GM12878 (cell line): ENCODE results near the gene AFAP1. TPM values are rescaled to one million over a fixed set of nuclear protein-coding genes. Genes with fewer than 3 reads are reported as not detected.

Experiments
- ATAC-seq: fragments of 200-7000 bp; cut with Tn5 transposase; 3 replicates; pipeline ENCODE4 v1.9.1; 2020; ENCODE audit warnings: mild to moderate bottlenecking, moderate library complexity
- BruUV-seq: library from RNA; stranded (reverse); fragments of 400-500 nt; replicated peaks from 2 replicates; lab custom pipeline; 2021; lab: Mats Ljungman, UMichigan
- CTCF ChIA-PET: fragments of 300-600 bp; sonication (Branson Sonifier 250); formaldehyde crosslinking; extraction: SDS; loops from one replicate; lab custom pipeline; 2021; ENCODE audit warnings: inconsistent platforms; lab: Yijun Ruan, JAX
- POLR2A ChIA-PET: fragments of 350-600 bp; formaldehyde crosslinking; extraction: SDS; loops from one replicate; lab custom pipeline; 2021; ENCODE audit warnings: inconsistent platforms; lab: Charles Lee
- RAD21 ChIA-PET: fragments of 300-600 bp; sonication (Branson Sonifier 250); formaldehyde crosslinking; loops from one replicate; lab custom pipeline; 2023; ENCODE audit warnings: antibody characterized with exemption; ENCODE audit not compliant: unreplicated experiment; lab: Charles Lee
- SMC1A ChIA-PET: fragments of 300-600 bp; sonication (Branson Sonifier 250); formaldehyde crosslinking; loops from one replicate; lab custom pipeline; 2023; ENCODE audit not compliant: unreplicated experiment, uncharacterized antibody; lab: Charles Lee
- DNase-seq: peaks from one replicate; pipeline ENCODE4 v3.0.0-alpha.2; 2011; ENCODE audit warnings: low read depth, low spot score
- FAIRE-seq: peaks from 3 replicates; lab custom pipeline; 2011; peaks lifted over from hg19 to GRCh38; lab: Jason Lieb, UNC
- H2AFZ ChIP-seq: 2 replicates; pipeline ENCODE4 v1.6.0; 2011; ENCODE audit warnings: low read depth, low read length, control low read depth; ENCODE audit not compliant: control insufficient read depth
- H3K27ac ChIP-seq: 2 replicates; pipeline ENCODE4 v1.5.1; 2011; ENCODE audit warnings: control low read depth; ENCODE audit not compliant: control insufficient read depth, insufficient read depth
- H3K27me3 ChIP-seq, 2 experiments: replicated peaks in 1 of 2; 2 replicates each; pipeline versions ENCODE4 v1.6.0 to v1.6.1; 2011; ENCODE audit warnings: low read length in 1 of 2; ENCODE audit not compliant: control insufficient read depth in 2 of 2, insufficient read depth in 2 of 2
- H3K36me3 ChIP-seq, 2 experiments: 2 replicates each; pipeline ENCODE4 v1.5.1; 2011; ENCODE audit warnings: low read length in 1 of 2; ENCODE audit not compliant: control insufficient read depth in 2 of 2, insufficient read depth in 2 of 2
- H3K4me1 ChIP-seq: 2 replicates; pipeline ENCODE4 v1.6.1; 2011; ENCODE audit warnings: mild to moderate bottlenecking, low read length, moderate library complexity, mixed read lengths; ENCODE audit not compliant: control insufficient read depth, insufficient read depth
- H3K4me2 ChIP-seq: 2 replicates; pipeline ENCODE4 v1.6.0; 2011; ENCODE audit warnings: control low read depth; ENCODE audit not compliant: control insufficient read depth, insufficient read depth
- H3K4me3 ChIP-seq: fragments of 200-600 bp; sonication (generic); 2 replicates; pipeline ENCODE4 v1.5.1; 2016
- H3K79me2 ChIP-seq: 2 replicates; pipeline ENCODE4 v1.6.0; 2011; ENCODE audit warnings: low read length; ENCODE audit not compliant: control insufficient read depth, insufficient read depth
- H3K9ac ChIP-seq: 2 replicates; pipeline ENCODE4 v1.8.0; 2011; ENCODE audit warnings: low read length, control low read depth, mixed read lengths; ENCODE audit not compliant: control insufficient read depth, insufficient read depth
- H3K9me3 ChIP-seq: replicated peaks from 3 replicates; pipeline ENCODE4 v1.5.1; 2011; ENCODE audit warnings: mild to moderate bottlenecking, low read length; ENCODE audit not compliant: control insufficient read depth, insufficient read depth
- H4K20me1 ChIP-seq: 2 replicates; pipeline ENCODE4 v1.6.0; 2011; ENCODE audit not compliant: control insufficient read depth, insufficient read depth
- CHD4 ChIP-seq: fragments of 200-600 bp; sonication (generic); IDR thresholded peaks from 2 replicates; pipeline ENCODE4 v1.6.1; 2016; ENCODE audit warnings: mild to moderate bottlenecking
- CREB1 ChIP-seq: IDR thresholded peaks from 2 replicates; pipeline ENCODE4 v1.6.1; 2012; ENCODE audit warnings: low read depth, mild to moderate bottlenecking, inconsistent platforms
- EZH2 ChIP-seq: IDR thresholded peaks from 2 replicates; pipeline ENCODE4 v1.6.1; 2012; ENCODE audit warnings: low read depth, mild to moderate bottlenecking, control low read depth, inconsistent platforms, low read length, borderline replicate concordance; ENCODE audit not compliant: control insufficient read depth
- HCFC1 ChIP-seq: fragments of 150-350 bp; IDR thresholded peaks from 2 replicates; pipeline ENCODE4 v1.6.1; 2014; ENCODE audit warnings: low read length
- RUNX3 ChIP-seq: IDR thresholded peaks from 2 replicates; pipeline ENCODE4 v1.6.1; 2012; ENCODE audit warnings: low read length, inconsistent platforms
- SIX5 ChIP-seq: IDR thresholded peaks from 2 replicates; pipeline ENCODE4 v1.6.1; 2011; ENCODE audit warnings: mild to moderate bottlenecking, low read depth, low read length, moderate library complexity; ENCODE audit not compliant: severe bottlenecking
- SREBF1 ChIP-seq: IDR thresholded peaks from 2 replicates; pipeline ENCODE4 v1.6.1; 2012; ENCODE audit warnings: mild to moderate bottlenecking, low read length
- SUZ12 ChIP-seq: fragments of 200-600 bp; sonication (generic); IDR thresholded peaks from one replicate; pipeline ENCODE4 v1.6.1; 2018; ENCODE audit warnings: antibody characterized with exemption, mild to moderate bottlenecking; ENCODE audit not compliant: unreplicated experiment
- ZNF207 ChIP-seq: fragments of 450-650 bp; IDR thresholded peaks from 2 replicates; pipeline ENCODE4 v1.6.1; 2014; ENCODE audit warnings: antibody characterized with exemption, mild to moderate bottlenecking, borderline replicate concordance
- WGBS: methylation state at CpG from one replicate; pipeline ENCODE4 v1.1.6; 2016; ENCODE audit warnings: low lambda C conversion rate; ENCODE audit not compliant: insufficient replicate concordance, insufficient coverage; ENCODE audit errors: missing lambda C conversion rate; 5-methylcytosine and 5-hydroxymethylcytosine counted together
- in situ Hi-C: fragments of 300-500 bp; cut with MboI; formaldehyde crosslinking; loops from 9 replicates; pipeline ENCODE4 v1.14.3; 2018; ENCODE audit warnings: mixed read lengths
- intact Hi-C: fragments of 100-400 bp; cut with micrococcal nuclease; formaldehyde crosslinking; loops from one replicate; pipeline ENCODE4 v1.14.2; 2022; ENCODE audit not compliant: unreplicated experiment
- polyA plus RNA-seq, 11 experiments: library from polyadenylated mRNA; depleted of rRNA in 4 of 11; unstranded in 6 of 11; stranded (reverse) in 5 of 11; fragments of >200 nt; fragmentation: Nextera tagmentation in 4 of 11; fragmentation: Illumina TruSeq in 1 of 11; extraction: Ambion mirVana in 4 of 11; extraction: Trizol in 1 of 11; gene quantifications; 1 replicate in 1 of 11; 2 replicates in 10 of 11; pipeline versions ENCODE4 v1.2.1 to v1.2.3, GENCODE V29; 2011 to 2016; ENCODE audit warnings: inconsistent platforms in 2 of 11, missing spikeins in 2 of 11, low read depth in 1 of 11
- total RNA-seq, 4 experiments: library from RNA; depleted of rRNA in 3 of 4; stranded (reverse); fragments of >200 nt in 3 of 4; fragmentation: Illumina TruSeq in 1 of 4; extraction: Trizol in 1 of 4; gene quantifications; 2 replicates each; pipeline versions ENCODE4 v1.2.1 to v1.2.3, GENCODE V29; 2013 to 2021
- TF ChIP-seq, protein P1 (sequence below): IDR thresholded peaks from 2 replicates; pipeline ENCODE4 v1.6.1; 2012; ENCODE audit warnings: low read depth, low read length, improper control_type of control experiment
- TF ChIP-seq, protein P2 (sequence below): fragments of 450-650 bp; IDR thresholded peaks from 2 replicates; pipeline ENCODE4 v1.6.1; 2017; ENCODE audit warnings: mild to moderate bottlenecking, moderate library complexity
- TF ChIP-seq, protein P3 (sequence below): fragments of 450-650 bp; IDR thresholded peaks from 2 replicates; pipeline ENCODE4 v1.6.1; 2014; ENCODE audit warnings: mild to moderate bottlenecking

AFAP1 gene
- total and polyA plus RNA-seq, 10 of the 15 experiments (the other 5 are each of a cell fraction or from before 2014, with no cell fraction given): 0.02 to 0.23 (median 0.09) TPM; not detected in 1

DNA sequence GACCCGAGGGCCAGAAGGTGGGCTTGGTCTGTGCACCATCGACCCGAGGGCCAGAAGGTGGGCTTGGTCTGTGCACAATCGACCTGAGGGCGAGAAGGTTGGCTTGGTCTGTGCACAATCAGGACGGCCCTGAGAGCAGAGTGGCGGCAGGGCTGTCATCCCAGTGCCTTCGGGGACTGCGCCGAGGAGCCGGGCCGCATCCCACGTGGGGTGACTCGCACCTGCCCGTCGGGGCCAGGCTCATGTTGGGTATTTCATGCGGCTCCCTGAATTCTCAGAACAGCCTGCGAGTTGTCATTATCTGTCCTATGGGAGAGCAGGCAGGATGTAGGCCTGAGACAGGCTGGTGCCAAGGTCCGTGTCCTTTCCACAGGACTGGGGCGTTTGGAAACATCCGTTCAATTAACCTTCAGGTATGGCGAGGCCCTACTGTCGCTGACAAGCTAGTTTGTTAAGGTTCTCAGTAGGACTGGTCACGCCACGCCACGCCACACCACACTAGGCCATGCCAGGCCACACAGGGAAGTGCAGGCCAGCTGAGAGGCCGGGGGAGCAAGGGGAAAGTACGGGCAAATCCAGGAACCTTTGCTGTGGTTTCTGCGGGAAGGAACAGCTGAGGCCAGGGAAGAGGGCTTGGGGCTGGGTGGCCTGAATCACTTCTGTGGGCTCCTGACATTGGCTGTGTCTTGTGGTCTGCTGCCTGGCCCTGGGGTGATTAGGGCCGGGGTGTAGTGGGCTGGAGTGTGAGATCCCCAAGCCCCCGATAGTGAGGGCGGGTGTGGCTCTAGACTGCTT, 182.9 kb downstream of the AFAP1 start:
- Histone ChIP-seq H3K79me2 (no peaks in the 10 kb centered on the region), H3K9me3 (no peaks in the 10 kb centered on the region), H2AFZ (no peak overlapping the region), H3K36me3 (no peaks in the 10 kb centered on the region), H3K27ac (no peak overlapping the region), H3K4me3 (no peak overlapping the region), H3K27me3 (no peaks in the 10 kb centered on the region), H3K4me1 (no peaks in the 10 kb centered on the region; the same call in 1 of the 2 replicates), H4K20me1 (no peaks in the 10 kb centered on the region), H3K4me2 (no peak overlapping the region), H3K9ac (no peak overlapping the region)
- in situ Hi-C loops (no loop called here), intact Hi-C loops (no loop called here)
- no peak for FAIRE-seq
- DNase-seq: no peak
- SMC1A ChIA-PET: no interaction called here
- no TSS peak for BruUV-seq
- POLR2A ChIA-PET: no interaction called here
- RAD21 ChIA-PET: no interaction called here
- no peak for ATAC-seq
- CTCF ChIA-PET: no interaction called here
- no peak for TF ChIP-seq ZNF207
- peak; percentile 50 for TF ChIP-seq RUNX3
- WGBS: 49% methylated on average over 30 of the region's 32 CpGs

DNA sequence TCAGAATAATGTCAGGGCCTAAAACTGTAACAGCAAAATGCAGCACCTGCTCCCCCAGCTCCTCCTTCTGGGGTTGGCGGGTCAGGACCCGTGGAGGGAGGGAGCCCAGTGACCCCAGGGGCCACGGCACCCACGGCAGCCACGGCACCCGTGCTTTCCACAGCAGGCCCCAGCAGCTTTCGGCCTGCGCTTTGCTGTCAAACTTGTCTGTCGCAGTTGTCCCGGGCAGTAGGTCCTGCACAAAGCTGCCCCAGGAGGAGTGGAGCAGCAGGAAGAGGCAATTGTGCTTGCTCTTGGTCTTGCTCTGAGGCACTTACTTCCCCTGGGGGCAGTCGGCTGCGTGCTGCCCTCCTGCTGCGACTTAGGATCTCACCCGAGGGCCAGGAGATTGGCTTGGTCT, 183.6 kb downstream of the AFAP1 start:
- ChIA-PET CTCF (no interaction called here), SMC1A (no interaction called here), RAD21 (no interaction called here), POLR2A (no interaction called here)
- H3K4me2 ChIP-seq: no peak overlapping the region
- no peak for FAIRE-seq
- in situ Hi-C loops (no loop called here), intact Hi-C loops (no loop called here)
- no peaks in the 10 kb centered on the region for H3K27me3 ChIP-seq
- H3K36me3 ChIP-seq: no peaks in the 10 kb centered on the region
- no peaks in the 10 kb centered on the region for H3K79me2 ChIP-seq
- no peak overlapping the region for H3K27ac ChIP-seq
- no peak overlapping the region for H3K9ac ChIP-seq
- no peak for DNase-seq
- no TSS peak for BruUV-seq
- H4K20me1 ChIP-seq: no peaks in the 10 kb centered on the region
- H2AFZ ChIP-seq: no peak overlapping the region
- H3K4me3 ChIP-seq: no peak overlapping the region
- ATAC-seq: no peak
- no peaks in the 10 kb centered on the region for H3K4me1 ChIP-seq
- H3K9me3 ChIP-seq: no peaks in the 10 kb centered on the region
- 64% methylated on average over 11 of the region's 14 CpGs for WGBS
- TF ChIP-seq, protein P1, sequence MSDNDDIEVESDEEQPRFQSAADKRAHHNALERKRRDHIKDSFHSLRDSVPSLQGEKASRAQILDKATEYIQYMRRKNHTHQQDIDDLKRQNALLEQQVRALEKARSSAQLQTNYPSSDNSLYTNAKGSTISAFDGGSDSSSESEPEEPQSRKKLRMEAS: no peak
- TF ChIP-seq EZH2: no peak
- TF ChIP-seq, protein P2, sequence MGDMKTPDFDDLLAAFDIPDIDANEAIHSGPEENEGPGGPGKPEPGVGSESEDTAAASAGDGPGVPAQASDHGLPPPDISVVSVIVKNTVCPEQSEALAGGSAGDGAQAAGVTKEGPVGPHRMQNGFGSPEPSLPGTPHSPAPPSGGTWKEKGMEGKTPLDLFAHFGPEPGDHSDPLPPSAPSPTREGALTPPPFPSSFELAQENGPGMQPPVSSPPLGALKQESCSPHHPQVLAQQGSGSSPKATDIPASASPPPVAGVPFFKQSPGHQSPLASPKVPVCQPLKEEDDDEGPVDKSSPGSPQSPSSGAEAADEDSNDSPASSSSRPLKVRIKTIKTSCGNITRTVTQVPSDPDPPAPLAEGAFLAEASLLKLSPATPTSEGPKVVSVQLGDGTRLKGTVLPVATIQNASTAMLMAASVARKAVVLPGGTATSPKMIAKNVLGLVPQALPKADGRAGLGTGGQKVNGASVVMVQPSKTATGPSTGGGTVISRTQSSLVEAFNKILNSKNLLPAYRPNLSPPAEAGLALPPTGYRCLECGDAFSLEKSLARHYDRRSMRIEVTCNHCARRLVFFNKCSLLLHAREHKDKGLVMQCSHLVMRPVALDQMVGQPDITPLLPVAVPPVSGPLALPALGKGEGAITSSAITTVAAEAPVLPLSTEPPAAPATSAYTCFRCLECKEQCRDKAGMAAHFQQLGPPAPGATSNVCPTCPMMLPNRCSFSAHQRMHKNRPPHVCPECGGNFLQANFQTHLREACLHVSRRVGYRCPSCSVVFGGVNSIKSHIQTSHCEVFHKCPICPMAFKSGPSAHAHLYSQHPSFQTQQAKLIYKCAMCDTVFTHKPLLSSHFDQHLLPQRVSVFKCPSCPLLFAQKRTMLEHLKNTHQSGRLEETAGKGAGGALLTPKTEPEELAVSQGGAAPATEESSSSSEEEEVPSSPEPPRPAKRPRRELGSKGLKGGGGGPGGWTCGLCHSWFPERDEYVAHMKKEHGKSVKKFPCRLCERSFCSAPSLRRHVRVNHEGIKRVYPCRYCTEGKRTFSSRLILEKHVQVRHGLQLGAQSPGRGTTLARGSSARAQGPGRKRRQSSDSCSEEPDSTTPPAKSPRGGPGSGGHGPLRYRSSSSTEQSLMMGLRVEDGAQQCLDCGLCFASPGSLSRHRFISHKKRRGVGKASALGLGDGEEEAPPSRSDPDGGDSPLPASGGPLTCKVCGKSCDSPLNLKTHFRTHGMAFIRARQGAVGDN: no peak
- no peak for TF ChIP-seq SIX5
- TF ChIP-seq, protein P3, sequence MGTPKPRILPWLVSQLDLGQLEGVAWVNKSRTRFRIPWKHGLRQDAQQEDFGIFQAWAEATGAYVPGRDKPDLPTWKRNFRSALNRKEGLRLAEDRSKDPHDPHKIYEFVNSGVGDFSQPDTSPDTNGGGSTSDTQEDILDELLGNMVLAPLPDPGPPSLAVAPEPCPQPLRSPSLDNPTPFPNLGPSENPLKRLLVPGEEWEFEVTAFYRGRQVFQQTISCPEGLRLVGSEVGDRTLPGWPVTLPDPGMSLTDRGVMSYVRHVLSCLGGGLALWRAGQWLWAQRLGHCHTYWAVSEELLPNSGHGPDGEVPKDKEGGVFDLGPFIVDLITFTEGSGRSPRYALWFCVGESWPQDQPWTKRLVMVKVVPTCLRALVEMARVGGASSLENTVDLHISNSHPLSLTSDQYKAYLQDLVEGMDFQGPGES: no peak
- TF ChIP-seq CREB1: no peak
- no peak for TF ChIP-seq CHD4
- TF ChIP-seq SREBF1: no peak
- no peak for TF ChIP-seq HCFC1
- no peak for TF ChIP-seq ZNF207
- TF ChIP-seq SUZ12: no peak
